Measurements from ENCODE around the gene PFN4.

The PFN4 gene

DNA sequence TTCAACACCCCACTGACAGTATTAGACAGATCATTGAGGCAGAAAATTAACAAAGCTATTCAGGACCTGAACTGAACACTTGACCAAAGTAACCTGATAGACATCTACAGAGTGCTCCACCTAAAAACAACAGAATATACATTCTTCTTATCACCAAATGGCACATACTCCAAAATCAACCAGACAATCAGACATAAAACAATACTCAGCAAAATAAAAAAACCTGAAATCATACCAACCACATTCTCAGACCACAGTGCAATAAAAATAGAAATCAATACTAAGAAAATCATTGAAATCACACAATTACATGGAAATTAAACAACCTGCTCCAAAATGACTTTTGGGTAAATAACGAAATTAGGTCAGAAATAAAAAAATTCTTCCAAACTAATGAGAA lies 15.8 kb downstream of the PFN4 start:
- Histone ChIP-seq H4K20me1 (ENCODE audit: insufficient read depth, low read length) (no peaks in the 10 kb centered on the region), H2AFZ (ENCODE audit: low read length) (no peak overlapping the region), H3K27ac (ENCODE audit: low read length) (no peak overlapping the region), H3K9ac (ENCODE audit: low read length) (no peak overlapping the region), H3K36me3 (replicated peaks; ENCODE audit: insufficient read depth, low read length) (no peaks in the 10 kb centered on the region), H3K4me3 (ENCODE audit: low read length) (no peak overlapping the region), H3F3A (ENCODE audit: insufficient read depth, low read length) (no peaks in the 10 kb centered on the region), H3K27me3 (replicated peaks; ENCODE audit: insufficient read depth, low read length) (no peaks in the 10 kb centered on the region), H3K9me3 (replicated peaks; ENCODE audit: insufficient read depth, low read length) (no peaks in the 10 kb centered on the region), H3K4me1 (ENCODE audit: low read length) (no peaks in the 10 kb centered on the region), H3K9me2 (replicated peaks; ENCODE audit: insufficient read depth, low read length) (no peaks in the 10 kb centered on the region), H3K79me2 (ENCODE audit: low read length) (no peaks in the 10 kb centered on the region), H3K4me2 (ENCODE audit: low read depth, low read length) (no peak overlapping the region)
- no peak for DNase-seq
- TF ChIP-seq, protein P1, sequence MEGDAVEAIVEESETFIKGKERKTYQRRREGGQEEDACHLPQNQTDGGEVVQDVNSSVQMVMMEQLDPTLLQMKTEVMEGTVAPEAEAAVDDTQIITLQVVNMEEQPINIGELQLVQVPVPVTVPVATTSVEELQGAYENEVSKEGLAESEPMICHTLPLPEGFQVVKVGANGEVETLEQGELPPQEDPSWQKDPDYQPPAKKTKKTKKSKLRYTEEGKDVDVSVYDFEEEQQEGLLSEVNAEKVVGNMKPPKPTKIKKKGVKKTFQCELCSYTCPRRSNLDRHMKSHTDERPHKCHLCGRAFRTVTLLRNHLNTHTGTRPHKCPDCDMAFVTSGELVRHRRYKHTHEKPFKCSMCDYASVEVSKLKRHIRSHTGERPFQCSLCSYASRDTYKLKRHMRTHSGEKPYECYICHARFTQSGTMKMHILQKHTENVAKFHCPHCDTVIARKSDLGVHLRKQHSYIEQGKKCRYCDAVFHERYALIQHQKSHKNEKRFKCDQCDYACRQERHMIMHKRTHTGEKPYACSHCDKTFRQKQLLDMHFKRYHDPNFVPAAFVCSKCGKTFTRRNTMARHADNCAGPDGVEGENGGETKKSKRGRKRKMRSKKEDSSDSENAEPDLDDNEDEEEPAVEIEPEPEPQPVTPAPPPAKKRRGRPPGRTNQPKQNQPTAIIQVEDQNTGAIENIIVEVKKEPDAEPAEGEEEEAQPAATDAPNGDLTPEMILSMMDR (IDR thresholded peaks at IDR 0.05; ENCODE audit: low read length) = no peak
- TF ChIP-seq EZH2 (optimal IDR thresholded peaks at IDR 0.05; ENCODE audit: low read depth, low read length) = no peak
- no peak for TF ChIP-seq EZH2phosphoT487 (IDR thresholded peaks at IDR 0.05; ENCODE audit: low read length)

DNA sequence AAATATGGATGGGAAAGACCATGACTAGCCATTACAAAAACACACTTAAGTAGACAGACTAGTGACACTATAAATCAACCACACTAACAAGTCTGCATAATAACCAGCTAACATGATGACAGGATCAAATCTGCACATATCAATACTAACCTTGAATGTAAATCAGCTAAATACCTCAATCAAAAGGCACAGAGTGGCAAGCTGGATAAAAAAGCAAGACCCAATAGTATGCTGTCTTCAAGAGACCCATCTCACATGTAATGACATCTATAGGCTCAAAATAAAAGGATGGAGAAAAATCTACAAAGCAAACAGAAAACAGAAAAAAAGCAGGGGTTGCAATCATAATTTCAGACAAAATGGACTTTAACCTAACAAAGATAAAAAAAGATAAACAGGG lies 16.3 kb downstream of the PFN4 start:
- Histone ChIP-seq H3K9me3 (replicated peaks; ENCODE audit: insufficient read depth, low read length) (no peaks in the 10 kb centered on the region), H3K4me1 (ENCODE audit: low read length) (no peaks in the 10 kb centered on the region), H2AFZ (ENCODE audit: low read length) (no peak overlapping the region), H3K9ac (ENCODE audit: low read length) (no peak overlapping the region), H3K79me2 (ENCODE audit: low read length) (no peaks in the 10 kb centered on the region), H3K4me3 (ENCODE audit: low read length) (no peak overlapping the region), H3K27me3 (replicated peaks; ENCODE audit: insufficient read depth, low read length) (no peaks in the 10 kb centered on the region), H3K9me2 (replicated peaks; ENCODE audit: insufficient read depth, low read length) (no peaks in the 10 kb centered on the region), H3K27ac (ENCODE audit: low read length) (no peak overlapping the region), H3K4me2 (ENCODE audit: low read depth, low read length) (no peak overlapping the region), H3K36me3 (replicated peaks; ENCODE audit: insufficient read depth, low read length) (no peaks in the 10 kb centered on the region), H3F3A (ENCODE audit: insufficient read depth, low read length) (no peaks in the 10 kb centered on the region), H4K20me1 (ENCODE audit: insufficient read depth, low read length) (no peaks in the 10 kb centered on the region)
- no peak for TF ChIP-seq EZH2phosphoT487 (IDR thresholded peaks at IDR 0.05; ENCODE audit: low read length)
- TF ChIP-seq, protein P1 (IDR thresholded peaks at IDR 0.05; ENCODE audit: low read length) = no peak
- TF ChIP-seq EZH2 (optimal IDR thresholded peaks at IDR 0.05; ENCODE audit: low read depth, low read length) = no peak
- no peak for DNase-seq

DNA sequence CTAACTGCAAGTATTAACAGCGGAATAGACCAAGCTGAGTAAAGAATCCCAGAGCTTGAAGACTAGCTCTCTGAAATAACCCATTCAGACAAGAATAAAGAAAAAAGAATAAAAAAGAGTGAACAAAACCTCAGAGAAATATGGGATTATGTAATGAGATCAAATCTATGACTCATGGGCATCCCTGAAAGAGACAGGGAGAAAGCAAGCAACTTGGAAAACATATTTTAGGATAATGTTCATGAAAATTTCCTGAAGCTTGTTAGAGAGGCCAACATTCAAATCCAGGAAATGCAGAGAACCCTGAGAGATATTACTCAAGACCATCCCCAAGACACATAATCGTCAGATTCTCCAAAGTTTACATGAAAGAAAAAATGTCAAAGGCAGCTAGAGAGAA lies 17.3 kb downstream of the PFN4 start:
- H3K9me3 ChIP-seq (replicated peaks; ENCODE audit: insufficient read depth, low read length) = no peaks in the 10 kb centered on the region
- no peaks in the 10 kb centered on the region for H3K79me2 ChIP-seq (ENCODE audit: low read length)
- TF ChIP-seq, protein P1 (IDR thresholded peaks at IDR 0.05; ENCODE audit: low read length) = no peak
- TF ChIP-seq EZH2phosphoT487 (IDR thresholded peaks at IDR 0.05; ENCODE audit: low read length) (no peak), EZH2 (optimal IDR thresholded peaks at IDR 0.05; ENCODE audit: low read depth, low read length) (no peak)
- no peaks in the 10 kb centered on the region for H3K27me3 ChIP-seq (replicated peaks; ENCODE audit: insufficient read depth, low read length)
- no peaks in the 10 kb centered on the region for H3F3A ChIP-seq (ENCODE audit: insufficient read depth, low read length)
- H3K4me1 ChIP-seq (ENCODE audit: low read length) = no peaks in the 10 kb centered on the region
- H3K9ac ChIP-seq (ENCODE audit: low read length) = no peak overlapping the region
- no peak overlapping the region for H3K4me2 ChIP-seq (ENCODE audit: low read depth, low read length)
- H4K20me1 ChIP-seq (ENCODE audit: insufficient read depth, low read length) = no peaks in the 10 kb centered on the region
- no peaks in the 10 kb centered on the region for H3K9me2 ChIP-seq (replicated peaks; ENCODE audit: insufficient read depth, low read length)
- no peak for DNase-seq
- H3K4me3 ChIP-seq (ENCODE audit: low read length) = no peak overlapping the region
- no peak overlapping the region for H2AFZ ChIP-seq (ENCODE audit: low read length)
- H3K36me3 ChIP-seq (replicated peaks; ENCODE audit: insufficient read depth, low read length) = no peaks in the 10 kb centered on the region
- H3K27ac ChIP-seq (ENCODE audit: low read length) = no peak overlapping the region

Data from MM.1S (cell line).